ENCODE data around the gene ENTR1. TPM values are rescaled to one million over a fixed set of nuclear protein-coding genes. Genes with fewer than 3 reads are reported as not detected.

ENTR1 gene
- total and polyA plus RNA-seq, 2 experiments from 2014 or later = 25.6 to 30.2 TPM

DNA sequence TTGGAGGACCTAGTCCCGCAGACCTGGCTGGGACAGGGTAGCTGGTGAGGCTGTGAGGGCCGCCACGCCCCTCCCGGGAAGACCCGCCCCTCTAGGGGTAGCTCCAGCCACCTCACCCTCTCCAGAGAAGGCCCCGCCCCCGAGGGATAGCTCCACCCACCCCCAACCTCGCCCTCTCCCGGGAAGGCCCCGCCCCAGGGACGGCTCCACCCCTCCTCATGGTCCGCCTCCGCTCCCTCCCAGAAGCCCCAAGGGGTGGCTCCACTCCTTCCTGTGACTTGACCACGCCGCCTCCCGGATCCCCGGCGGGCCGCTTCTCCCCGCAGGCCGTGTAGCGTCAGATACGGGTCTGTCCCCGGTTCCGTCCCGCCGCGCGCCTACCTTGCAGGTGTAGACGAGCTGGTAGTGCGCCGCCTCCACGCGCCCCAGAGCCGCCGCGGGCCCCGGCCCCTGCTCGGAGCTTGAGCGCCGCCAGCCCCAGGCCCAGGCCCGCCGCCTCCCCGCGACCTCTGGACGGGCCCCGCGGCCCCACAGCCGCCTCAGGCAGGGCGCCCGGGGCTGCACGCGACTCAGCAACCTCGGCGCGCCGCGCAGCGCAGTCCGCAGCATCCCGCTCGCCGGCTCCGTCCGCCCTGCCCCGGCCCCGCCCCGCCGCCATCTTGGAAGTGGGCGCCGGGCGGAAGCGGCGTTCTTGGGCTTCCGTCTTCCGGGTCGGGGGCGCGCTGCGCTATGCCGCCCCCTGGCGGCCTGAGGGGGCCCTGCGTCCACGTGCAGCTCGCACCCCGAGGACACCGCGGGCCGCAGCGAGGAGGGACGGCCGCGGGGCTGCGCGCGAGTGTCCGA is 47.1 kb downstream of the ENTR1 start, which contains the start of gene DNLZ:
DNLZ (minus strand) TSS at position 639 of the 843 bp plus-strand sequence; CDS start at position 609, 30 bp downstream.
- Histone ChIP-seq H3K4me1 (ENCODE audit: low read depth) (no peaks in the 10 kb centered on the region), H3K9me3 (ENCODE audit: low read depth) (no peaks in the 10 kb centered on the region), H3K27ac (peak within 1 kb of the TSS; percentile 15), H3K27me3 (no peaks in the 10 kb centered on the region), H3K36me3 (peaks cover under 1% of the 10 kb centered on the region), H3K4me3 (peak within 1 kb of the TSS; percentile 68)
- TF ChIP-seq, protein P1, sequence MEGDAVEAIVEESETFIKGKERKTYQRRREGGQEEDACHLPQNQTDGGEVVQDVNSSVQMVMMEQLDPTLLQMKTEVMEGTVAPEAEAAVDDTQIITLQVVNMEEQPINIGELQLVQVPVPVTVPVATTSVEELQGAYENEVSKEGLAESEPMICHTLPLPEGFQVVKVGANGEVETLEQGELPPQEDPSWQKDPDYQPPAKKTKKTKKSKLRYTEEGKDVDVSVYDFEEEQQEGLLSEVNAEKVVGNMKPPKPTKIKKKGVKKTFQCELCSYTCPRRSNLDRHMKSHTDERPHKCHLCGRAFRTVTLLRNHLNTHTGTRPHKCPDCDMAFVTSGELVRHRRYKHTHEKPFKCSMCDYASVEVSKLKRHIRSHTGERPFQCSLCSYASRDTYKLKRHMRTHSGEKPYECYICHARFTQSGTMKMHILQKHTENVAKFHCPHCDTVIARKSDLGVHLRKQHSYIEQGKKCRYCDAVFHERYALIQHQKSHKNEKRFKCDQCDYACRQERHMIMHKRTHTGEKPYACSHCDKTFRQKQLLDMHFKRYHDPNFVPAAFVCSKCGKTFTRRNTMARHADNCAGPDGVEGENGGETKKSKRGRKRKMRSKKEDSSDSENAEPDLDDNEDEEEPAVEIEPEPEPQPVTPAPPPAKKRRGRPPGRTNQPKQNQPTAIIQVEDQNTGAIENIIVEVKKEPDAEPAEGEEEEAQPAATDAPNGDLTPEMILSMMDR (IDR thresholded peaks at IDR 0.05; ENCODE audit: low read depth, low read length) = peak; percentile 82
- DNase-seq (ENCODE audit: low read depth in 1 of 2, low spot score in 1 of 2) = peak; percentile 95 to 97

GRCh38 chr9:136362450-136362784 is 48.0 kb downstream of the ENTR1 start:
- H3K36me3 ChIP-seq = peaks cover 5% of the 10 kb centered on the region
- DNase-seq (ENCODE audit: low read depth in 1 of 2, low spot score in 1 of 2) = no peak
- H3K27me3 ChIP-seq = no peaks in the 10 kb centered on the region
- H3K4me1 ChIP-seq (ENCODE audit: low read depth) = no peaks in the 10 kb centered on the region
- TF ChIP-seq, protein P1 (IDR thresholded peaks at IDR 0.05; ENCODE audit: low read depth, low read length) = no peak
- no peaks in the 10 kb centered on the region for H3K9me3 ChIP-seq (ENCODE audit: low read depth)
- no peak overlapping the region for H3K4me3 ChIP-seq
- no peak overlapping the region for H3K27ac ChIP-seq

- Histone ChIP-seq H3K9me3 (ENCODE audit: low read depth) (no peaks in the 10 kb centered on the region), H3K4me1 (ENCODE audit: low read depth) (no peaks in the 10 kb centered on the region), H3K4me3 (no peak overlapping the region), H3K27me3 (no peaks in the 10 kb centered on the region), H3K36me3 (peaks cover 5% of the 10 kb centered on the region), H3K27ac (peak overlapping the region; percentile 42)
- DNase-seq (ENCODE audit: low read depth in 1 of 2, low spot score in 1 of 2) = no peak
- TF ChIP-seq, protein P1 (IDR thresholded peaks at IDR 0.05; ENCODE audit: low read depth, low read length) = no peak
Observed at GRCh38 chr9:136361754-136362449, 48.5 kb downstream of the ENTR1 start.

DNA sequence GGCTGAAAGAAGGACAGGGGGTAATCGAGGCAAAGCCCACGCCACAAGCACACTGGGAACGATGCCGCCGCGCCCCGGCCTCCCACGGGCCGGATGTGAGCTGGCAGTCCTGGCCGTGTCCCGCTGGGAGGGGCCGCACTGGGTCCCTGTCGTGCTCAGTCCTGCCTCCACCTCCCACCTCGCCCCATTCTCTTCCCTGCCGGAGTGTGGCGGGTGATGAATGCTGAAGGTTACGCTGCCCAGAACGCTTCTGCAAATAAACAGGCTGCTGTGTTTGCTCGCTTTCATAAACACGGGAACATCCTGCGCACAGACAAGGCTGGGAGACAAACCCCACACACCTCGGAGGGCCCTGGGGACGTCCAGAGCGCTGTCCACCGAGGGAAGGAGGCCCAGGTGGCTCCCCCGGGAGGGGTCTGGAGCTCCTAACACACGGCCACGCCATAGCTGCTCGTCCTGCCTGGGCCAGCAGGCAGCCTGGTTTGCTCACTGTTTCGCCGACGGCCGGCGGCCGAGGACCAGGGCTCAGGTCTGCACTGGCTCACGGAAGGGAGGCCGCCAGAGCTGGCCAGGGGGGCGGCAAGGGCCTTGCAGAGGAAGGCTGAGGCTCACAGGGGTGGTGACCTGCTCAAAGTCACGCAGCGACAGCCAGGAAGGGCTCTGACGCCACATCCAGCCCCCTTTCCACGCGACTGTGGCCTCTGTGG is 49.2 kb downstream of the ENTR1 start:
- Histone ChIP-seq H3K27me3 (no peaks in the 10 kb centered on the region), H3K9me3 (ENCODE audit: low read depth) (no peaks in the 10 kb centered on the region), H3K27ac (peak overlapping the region; percentile 42), H3K36me3 (peaks cover 10% of the 10 kb centered on the region), H3K4me1 (ENCODE audit: low read depth) (no peaks in the 10 kb centered on the region), H3K4me3 (no peak overlapping the region)
- TF ChIP-seq, protein P1 (IDR thresholded peaks at IDR 0.05; ENCODE audit: low read depth, low read length) = no peak
- DNase-seq (ENCODE audit: low read depth in 1 of 2, low spot score in 1 of 2) = no peak

Measured in cardiac muscle cell (in vitro differentiated cells and primary cell).